Jurkat, Clone E6-1 (cell line): ENCODE measurements around the gene PKNOX2.

Experiments used
- DNase-seq: peaks from one replicate; pipeline ENCODE4 v3.0.0-alpha.2; 2011; ENCODE audit warnings: low read depth, low spot score
- H3K4me3 ChIP-seq: 2 replicates; pipeline ENCODE4 v1.5.1; 2011; ENCODE audit warnings: mild to moderate bottlenecking, low read length, control low read depth, moderate library complexity

PKNOX2 gene

GRCh38 chr11:125378083-125378482 lies 213.5 kb downstream of the PKNOX2 start:
- H3K4me3 ChIP-seq: no peak overlapping the region
- no peak for DNase-seq

- DNase-seq: no peak
- H3K4me3 ChIP-seq: no peak overlapping the region
Measured at GRCh38 chr11:125378571-125378970, 214.0 kb downstream of the PKNOX2 start.

GRCh38 chr11:125379565-125379964 lies 215.0 kb downstream of the PKNOX2 start:
- no peak for DNase-seq
- no peak overlapping the region for H3K4me3 ChIP-seq

- H3K4me3 ChIP-seq: no peak overlapping the region
- no peak for DNase-seq
Measured at GRCh38 chr11:125379981-125380380, 215.4 kb downstream of the PKNOX2 start.

- no peak for DNase-seq
- H3K4me3 ChIP-seq: no peak overlapping the region
Measured at GRCh38 chr11:125380756-125381445, 216.3 kb downstream of the PKNOX2 start.

- DNase-seq: no peak
- H3K4me3 ChIP-seq: no peak overlapping the region
Measured at GRCh38 chr11:125381499-125382044, 217.0 kb downstream of the PKNOX2 start.

- no peak for DNase-seq
- H3K4me3 ChIP-seq: no peak overlapping the region
Measured at GRCh38 chr11:125382314-125382791, 217.8 kb downstream of the PKNOX2 start.

- H3K4me3 ChIP-seq: no peak overlapping the region
- DNase-seq: no peak
Measured at GRCh38 chr11:125382822-125383221, 218.3 kb downstream of the PKNOX2 start.

GRCh38 chr11:125384825-125385224 lies 220.3 kb downstream of the PKNOX2 start:
- DNase-seq: no peak
- H3K4me3 ChIP-seq: no peak overlapping the region

GRCh38 chr11:125387901-125388300 lies 223.3 kb downstream of the PKNOX2 start:
- DNase-seq: no peak
- no peak overlapping the region for H3K4me3 ChIP-seq

- DNase-seq: no peak
- no peak overlapping the region for H3K4me3 ChIP-seq
Measured at GRCh38 chr11:125388611-125389010, 224.1 kb downstream of the PKNOX2 start.

- no peak for DNase-seq
- no peak overlapping the region for H3K4me3 ChIP-seq
Measured at GRCh38 chr11:125389339-125390166, 225.0 kb downstream of the PKNOX2 start.

GRCh38 chr11:125390946-125391345 lies 226.4 kb downstream of the PKNOX2 start:
- H3K4me3 ChIP-seq: no peak overlapping the region
- no peak for DNase-seq

- no peak overlapping the region for H3K4me3 ChIP-seq
- no peak for DNase-seq
Measured at GRCh38 chr11:125393331-125393730, 228.8 kb downstream of the PKNOX2 start.

- H3K4me3 ChIP-seq: no peak overlapping the region
- no peak for DNase-seq
Measured at GRCh38 chr11:125394296-125394695, 229.7 kb downstream of the PKNOX2 start.

- DNase-seq: no peak
- no peak overlapping the region for H3K4me3 ChIP-seq
Measured at GRCh38 chr11:125397421-125397820, 232.9 kb downstream of the PKNOX2 start.

GRCh38 chr11:125398475-125398874 lies 233.9 kb downstream of the PKNOX2 start:
- no peak for DNase-seq

GRCh38 chr11:125398994-125399640 lies 234.6 kb downstream of the PKNOX2 start:
- no peak for DNase-seq
- no peak overlapping the region for H3K4me3 ChIP-seq

More at GRCh38 chr11:125398475-125398874, 233.9 kb downstream of the PKNOX2 start:
- no peak overlapping the region for H3K4me3 ChIP-seq

- H3K4me3 ChIP-seq: no peak overlapping the region
- DNase-seq: no peak
Measured at GRCh38 chr11:125399945-125400344, 235.4 kb downstream of the PKNOX2 start.

GRCh38 chr11:125401235-125401634 lies 236.7 kb downstream of the PKNOX2 start:
- no peak overlapping the region for H3K4me3 ChIP-seq
- DNase-seq: no peak
